PFSK-1 (cell line): ENCODE data around the gene KPNA5.

ENCODE experiments used
- FOXP2 ChIP-seq: optimal IDR thresholded peaks from 2 replicates; pipeline ENCODE3; 2011; ENCODE audit warnings: borderline replicate concordance, control low read depth, inconsistent platforms; ENCODE audit not compliant: insufficient read depth; ENCODE audit errors: extremely low read length, extremely low read depth
- POLR2AphosphoS5 ChIP-seq: IDR thresholded peaks from 2 replicates; pipeline ENCODE4 v1.6.1; 2012; ENCODE audit warnings: low read depth, mild to moderate bottlenecking, control low read depth, low read length, moderate library complexity
- REST ChIP-seq, 2 experiments: IDR thresholded peaks; 2 replicates each; pipeline versions ENCODE4 v1.6.1 to v1.8.0; 2011 to 2012; ENCODE audit warnings: low read depth in 2 of 2, low read length in 2 of 2, control low read depth in 1 of 2, inconsistent platforms in 1 of 2, mild to moderate bottlenecking in 1 of 2, moderate library complexity in 1 of 2; ENCODE audit not compliant: insufficient read depth in 1 of 2
- SIN3A ChIP-seq: IDR thresholded peaks from 2 replicates; pipeline ENCODE4 v1.6.1; 2012; ENCODE audit warnings: mild to moderate bottlenecking, low read length, moderate library complexity, borderline replicate concordance; ENCODE audit not compliant: insufficient read depth
- TAF1 ChIP-seq: IDR thresholded peaks from 2 replicates; pipeline ENCODE4 v1.6.1; 2012; ENCODE audit warnings: low read length, control low read depth, borderline replicate concordance; ENCODE audit not compliant: insufficient read depth

GRCh38 chr6:116691154-116691553 is 10.1 kb downstream of the KPNA5 start:
- no peak for TF ChIP-seq POLR2AphosphoS5
- no peak for TF ChIP-seq TAF1
- TF ChIP-seq SIN3A, result no peak
- no peak for TF ChIP-seq REST (IDR thresholded peaks at IDR 0.05; ENCODE audit: insufficient read depth in 1 of 2, low read depth in 2 of 2, low read length in 2 of 2)
- TF ChIP-seq FOXP2, result no peak
